Keratinocyte (primary cell): Measurements from ENCODE around the gene PCSK6. TPM values are rescaled to one million over a fixed set of nuclear protein-coding genes. Genes with fewer than 3 reads are reported as not detected.

Source experiments
- DNase-seq: peaks from one replicate; pipeline ENCODE4 v3.0.0-alpha.2; 2011; ENCODE audit warnings: low read depth, missing footprints, low spot score
- FAIRE-seq: peaks from 2 replicates; lab custom pipeline; 2011; peaks lifted over from hg19 to GRCh38; lab: Jason Lieb, UNC
- H2AFZ ChIP-seq: 2 replicates; pipeline ENCODE4 v1.6.0; 2012; ENCODE audit warnings: low read length, control low read depth, inconsistent platforms; ENCODE audit not compliant: control insufficient read depth
- H3K27ac ChIP-seq: 2 replicates; pipeline ENCODE4 v1.5.1; 2011; ENCODE audit warnings: low read length; ENCODE audit not compliant: control insufficient read depth, insufficient read depth
- H3K27me3 ChIP-seq: 3 replicates; pipeline ENCODE4 v1.6.0; 2011; ENCODE audit warnings: low read length; ENCODE audit not compliant: control insufficient read depth, insufficient read depth; ENCODE audit errors: extremely low read depth
- H3K36me3 ChIP-seq, 2 experiments: 2 replicates in 1 of 2; 3 replicates in 1 of 2; pipeline ENCODE4 v1.5.1; 2011; ENCODE audit warnings: low read length in 2 of 2, mild to moderate bottlenecking in 1 of 2; ENCODE audit not compliant: control insufficient read depth in 2 of 2, insufficient read depth in 2 of 2; ENCODE audit errors: extremely low read depth in 1 of 2
- H3K4me1 ChIP-seq: 3 replicates; pipeline ENCODE4 v1.5.1; 2011; ENCODE audit warnings: low read length; ENCODE audit not compliant: control insufficient read depth, insufficient read depth; ENCODE audit errors: extremely low read depth
- H3K4me2 ChIP-seq: 3 replicates; pipeline ENCODE4 v1.6.0; 2011; ENCODE audit warnings: low read depth, low read length; ENCODE audit not compliant: control insufficient read depth, insufficient read depth; ENCODE audit errors: extremely low read depth
- H3K4me3 ChIP-seq, 3 experiments: fragments of 200-600 bp in 1 of 3; sonication (generic) in 1 of 3; 2 replicates in 2 of 3; 3 replicates in 1 of 3; pipeline ENCODE4 v1.5.1; 2011 to 2016; ENCODE audit warnings: low read length in 3 of 3, mild to moderate bottlenecking in 3 of 3, control low read depth in 2 of 3, inconsistent platforms in 1 of 3, low read depth in 1 of 3, mixed read lengths in 1 of 3, mixed run types in 1 of 3, moderate library complexity in 1 of 3; ENCODE audit not compliant: control insufficient read depth in 2 of 3, insufficient read depth in 2 of 3; ENCODE audit errors: extremely low read depth in 1 of 3
- H3K79me2 ChIP-seq: 2 replicates; pipeline ENCODE4 v1.6.0; 2012; ENCODE audit warnings: low read length; ENCODE audit not compliant: control insufficient read depth, insufficient read depth
- H3K9ac ChIP-seq: 3 replicates; pipeline ENCODE4 v1.6.0; 2011; ENCODE audit warnings: low read length; ENCODE audit not compliant: control insufficient read depth, insufficient read depth; ENCODE audit errors: extremely low read depth
- H3K9me1 ChIP-seq: 3 replicates; pipeline ENCODE4 v1.6.0; 2011; ENCODE audit warnings: low read length; ENCODE audit not compliant: control insufficient read depth, insufficient read depth; ENCODE audit errors: extremely low read depth
- H3K9me3 ChIP-seq: 2 replicates; pipeline ENCODE4 v1.5.1; 2012; ENCODE audit warnings: low read depth, low read length; ENCODE audit not compliant: control insufficient read depth
- H4K20me1 ChIP-seq: 3 replicates; pipeline ENCODE4 v1.6.0; 2011; ENCODE audit warnings: low read length; ENCODE audit not compliant: control insufficient read depth, insufficient read depth; ENCODE audit errors: extremely low read depth
- EZH2 ChIP-seq: IDR thresholded peaks from one replicate; pipeline ENCODE4 v1.6.1; 2012; ENCODE audit warnings: inconsistent platforms, mild to moderate bottlenecking, low read length, moderate library complexity
- dilution Hi-C: fragments of 300-500 bp; cut with MboI; formaldehyde crosslinking; loops from one replicate; pipeline ENCODE4 v1.7.0; 2020; ENCODE audit warnings: low sequenced_read_pairs; ENCODE audit not compliant: extremely low pct_ligation_motif_present
- polyA plus RNA-seq, 5 experiments: library from polyadenylated mRNA; depleted of rRNA in 3 of 5; stranded (reverse) in 3 of 5; stranded (forward) in 1 of 5; unstranded in 1 of 5; fragments of >200 nt; gene quantifications; 1 replicate in 1 of 5; 2 replicates in 3 of 5; 3 replicates in 1 of 5; pipeline versions ENCODE4 v1.2.1 to v1.2.3, GENCODE V29; 2011 to 2012; ENCODE audit warnings: missing spikeins in 2 of 5, low read depth in 1 of 5, low replicate concordance in 1 of 5
- TF ChIP-seq, protein P1 (sequence below), 3 experiments: IDR thresholded peaks in 1 of 3; conservative IDR thresholded peaks in 1 of 3; optimal IDR thresholded peaks in 1 of 3; 2 replicates in 2 of 3; 3 replicates in 1 of 3; pipeline versions ENCODE3 to v1.5.1; 2011; ENCODE audit warnings: low read length in 3 of 3, mild to moderate bottlenecking in 3 of 3, moderate library complexity in 2 of 3, control low read depth in 1 of 3, inconsistent platforms in 1 of 3; ENCODE audit not compliant: insufficient read depth in 2 of 3; ENCODE audit errors: extremely low read depth in 1 of 3

The PCSK6 gene
- polyA plus RNA-seq, 1 donor (not counting 4 experiments of a cell fraction or from before 2014, with no cell fraction given) = 3.1 TPM

GRCh38 chr15:101411085-101411484 lies 78.4 kb downstream of the PCSK6 start:
- no peak overlapping the region for H3K27ac ChIP-seq
- H3K9me1 ChIP-seq = no peaks in the 10 kb centered on the region
- no peaks in the 10 kb centered on the region for H3K4me1 ChIP-seq
- no peaks in the 10 kb centered on the region for H3K79me2 ChIP-seq
- H3K4me2 ChIP-seq = no peak overlapping the region
- no peak overlapping the region for H3K4me3 ChIP-seq
- DNase-seq (no peak), FAIRE-seq (no peak)
- dilution Hi-C loops = no loop called here
- no peak overlapping the region for H2AFZ ChIP-seq
- H4K20me1 ChIP-seq = no peaks in the 10 kb centered on the region
- no peak overlapping the region for H3K9ac ChIP-seq
- H3K27me3 ChIP-seq = no peaks in the 10 kb centered on the region
- no peak for TF ChIP-seq EZH2
- TF ChIP-seq, protein P1, sequence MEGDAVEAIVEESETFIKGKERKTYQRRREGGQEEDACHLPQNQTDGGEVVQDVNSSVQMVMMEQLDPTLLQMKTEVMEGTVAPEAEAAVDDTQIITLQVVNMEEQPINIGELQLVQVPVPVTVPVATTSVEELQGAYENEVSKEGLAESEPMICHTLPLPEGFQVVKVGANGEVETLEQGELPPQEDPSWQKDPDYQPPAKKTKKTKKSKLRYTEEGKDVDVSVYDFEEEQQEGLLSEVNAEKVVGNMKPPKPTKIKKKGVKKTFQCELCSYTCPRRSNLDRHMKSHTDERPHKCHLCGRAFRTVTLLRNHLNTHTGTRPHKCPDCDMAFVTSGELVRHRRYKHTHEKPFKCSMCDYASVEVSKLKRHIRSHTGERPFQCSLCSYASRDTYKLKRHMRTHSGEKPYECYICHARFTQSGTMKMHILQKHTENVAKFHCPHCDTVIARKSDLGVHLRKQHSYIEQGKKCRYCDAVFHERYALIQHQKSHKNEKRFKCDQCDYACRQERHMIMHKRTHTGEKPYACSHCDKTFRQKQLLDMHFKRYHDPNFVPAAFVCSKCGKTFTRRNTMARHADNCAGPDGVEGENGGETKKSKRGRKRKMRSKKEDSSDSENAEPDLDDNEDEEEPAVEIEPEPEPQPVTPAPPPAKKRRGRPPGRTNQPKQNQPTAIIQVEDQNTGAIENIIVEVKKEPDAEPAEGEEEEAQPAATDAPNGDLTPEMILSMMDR (optimal IDR thresholded peaks at IDR 0.05 in 1 of 3, IDR thresholded peaks at IDR 0.05 in 1 of 3, conservative IDR thresholded peaks at IDR 0.05 in 1 of 3; ENCODE audit: extremely low read depth in 1 of 3, insufficient read depth in 2 of 3, low read length in 3 of 3) = no peak
- no peaks in the 10 kb centered on the region for H3K9me3 ChIP-seq
- H3K36me3 ChIP-seq = peaks cover 0 to 3% of the 10 kb centered on the region in 2 experiments

- no peak for FAIRE-seq
- no peak for DNase-seq
- dilution Hi-C loops = no loop called here
These were observed 78.9 kb downstream of the PCSK6 start for GRCh38 chr15:101410612-101411011.

More at GRCh38 chr15:101410612-101411011, 78.9 kb downstream of the PCSK6 start:
- Histone ChIP-seq H3K4me3 (no peak overlapping the region), H4K20me1 (no peaks in the 10 kb centered on the region), H3K9me1 (no peaks in the 10 kb centered on the region), H3K4me1 (no peaks in the 10 kb centered on the region), H3K4me2 (no peak overlapping the region), H3K36me3 (peaks cover 0 to 3% of the 10 kb centered on the region in 2 experiments), H3K9ac (no peak overlapping the region), H3K79me2 (no peaks in the 10 kb centered on the region), H3K9me3 (no peaks in the 10 kb centered on the region), H3K27ac (no peak overlapping the region), H3K27me3 (no peaks in the 10 kb centered on the region), H2AFZ (no peak overlapping the region)
- TF ChIP-seq, protein P1 (optimal IDR thresholded peaks at IDR 0.05 in 1 of 3, IDR thresholded peaks at IDR 0.05 in 1 of 3, conservative IDR thresholded peaks at IDR 0.05 in 1 of 3; ENCODE audit: extremely low read depth in 1 of 3, insufficient read depth in 2 of 3, low read length in 3 of 3) = no peak
- TF ChIP-seq EZH2 = no peak
